Chondrocyte (in vitro differentiated cells): ENCODE results near the gene LARGE1. TPM values are rescaled to one million over a fixed set of nuclear protein-coding genes. Genes with fewer than 3 reads are reported as not detected.

ENCODE experiments used
- DNase-seq: peaks from one replicate; pipeline ENCODE4 v3.0.0; 2021; ENCODE audit warnings: mixed read lengths, low spot score
- H3K27ac Mint-ChIP-seq: one replicate; pipeline ENCODE4 v1.8.0; 2021; ENCODE audit warnings: mild to moderate bottlenecking, moderate library complexity, mixed read lengths; ENCODE audit not compliant: unreplicated experiment
- H3K27me3 Mint-ChIP-seq: 2 replicates; pipeline ENCODE4 v1.8.0; 2021; ENCODE audit warnings: low read depth, mixed read lengths
- H3K36me3 Mint-ChIP-seq: 2 replicates; pipeline ENCODE4 v1.8.0; 2021; ENCODE audit warnings: low read depth, mixed read lengths
- H3K4me1 Mint-ChIP-seq: 2 replicates; pipeline ENCODE4 v1.8.0; 2021; ENCODE audit warnings: low read depth, mild to moderate bottlenecking, mixed read lengths
- H3K4me3 Mint-ChIP-seq: one replicate; pipeline ENCODE4 v1.8.0; 2021; ENCODE audit warnings: mild to moderate bottlenecking, moderate library complexity, mixed read lengths; ENCODE audit not compliant: unreplicated experiment
- H3K9me3 Mint-ChIP-seq: 2 replicates; pipeline ENCODE4 v1.8.0; 2021; ENCODE audit warnings: low read depth, mixed read lengths
- CTCF ChIP-seq: fragments of 200-600 bp; sonication (generic); IDR thresholded peaks from 2 replicates; pipeline ENCODE4 v1.5.0; 2021; ENCODE audit warnings: antibody characterized with exemption, mild to moderate bottlenecking, moderate library complexity
- total RNA-seq: library from RNA; stranded (reverse); gene quantifications from 3 replicates; pipeline ENCODE4 v1.2.1, GENCODE V29; 2021

LARGE1 gene
- total RNA-seq, 1 donor from 2014 or later: 21.3 TPM

- Mint-ChIP-seq H3K36me3 (no peaks in the 10 kb centered on the region), H3K27me3 (no peaks in the 10 kb centered on the region), H3K4me3 (no peak overlapping the region), H3K9me3 (no peaks in the 10 kb centered on the region), H3K27ac (no peak overlapping the region), H3K4me1 (peaks cover 23% of the 10 kb centered on the region)
- no peak for TF ChIP-seq CTCF
- no peak for DNase-seq
Observed at GRCh38 chr22:33828302-33828701, 92.0 kb downstream of the LARGE1 start.

- no peak overlapping the region for H3K27ac Mint-ChIP-seq
- no peak for TF ChIP-seq CTCF
Observed at GRCh38 chr22:33825761-33826160, 94.5 kb downstream of the LARGE1 start.

DNA sequence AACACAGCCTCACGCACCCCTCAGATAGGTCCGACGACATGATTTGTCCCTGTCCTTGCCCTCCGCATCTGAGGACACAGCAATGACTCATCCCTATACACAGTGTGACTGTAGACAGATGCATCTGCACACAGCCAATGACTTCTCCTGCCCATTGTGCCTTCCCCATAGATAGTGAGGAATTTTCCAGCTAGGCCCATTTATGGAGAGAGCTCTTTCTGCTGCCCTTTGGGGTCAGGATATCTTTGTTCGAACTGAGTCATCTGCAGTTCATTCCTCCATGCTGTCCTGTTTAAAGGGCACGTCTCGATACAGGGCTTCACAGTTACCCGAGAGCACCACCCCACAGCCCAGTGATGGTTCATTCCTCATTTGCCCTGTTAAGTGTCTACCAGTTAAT, 96.7 kb downstream of the LARGE1 start:
- no peak overlapping the region for H3K27ac Mint-ChIP-seq
- H3K27me3 Mint-ChIP-seq: no peaks in the 10 kb centered on the region
- H3K4me3 Mint-ChIP-seq: no peak overlapping the region
- no peak for DNase-seq
- peaks cover 24% of the 10 kb centered on the region for H3K4me1 Mint-ChIP-seq
- TF ChIP-seq CTCF: no peak
- H3K36me3 Mint-ChIP-seq: no peaks in the 10 kb centered on the region
- H3K9me3 Mint-ChIP-seq: no peaks in the 10 kb centered on the region

More at GRCh38 chr22:33825761-33826160, 94.5 kb downstream of the LARGE1 start:
- no peak for DNase-seq
- Mint-ChIP-seq H3K36me3 (no peaks in the 10 kb centered on the region), H3K9me3 (no peaks in the 10 kb centered on the region), H3K4me1 (peaks cover 24% of the 10 kb centered on the region), H3K27me3 (no peaks in the 10 kb centered on the region), H3K4me3 (no peak overlapping the region)

GRCh38 chr22:33821290-33821689, 99.0 kb downstream of the LARGE1 start:
- H3K4me3 Mint-ChIP-seq: no peak overlapping the region

GRCh38 chr22:33819743-33820142, 100.5 kb downstream of the LARGE1 start:
- Mint-ChIP-seq H3K9me3 (peaks cover 2% of the 10 kb centered on the region), H3K4me1 (peaks cover 16% of the 10 kb centered on the region), H3K27ac (no peak overlapping the region), H3K36me3 (no peaks in the 10 kb centered on the region), H3K4me3 (no peak overlapping the region), H3K27me3 (no peaks in the 10 kb centered on the region)
- DNase-seq: no peak
- TF ChIP-seq CTCF: no peak

More at GRCh38 chr22:33821290-33821689, 99.0 kb downstream of the LARGE1 start:
- Mint-ChIP-seq H3K27ac (no peak overlapping the region), H3K4me1 (peaks cover 24% of the 10 kb centered on the region), H3K36me3 (no peaks in the 10 kb centered on the region), H3K27me3 (no peaks in the 10 kb centered on the region), H3K9me3 (no peaks in the 10 kb centered on the region)
- TF ChIP-seq CTCF: no peak
- DNase-seq: no peak
